HCT116 (cell line): ENCODE results near the gene PER2.

Experiments used
- CBX3 ChIP-seq: IDR thresholded peaks from 2 replicates; pipeline ENCODE4 v1.6.1; 2012; ENCODE audit warnings: low read depth
- CEBPB ChIP-seq: IDR thresholded peaks from 2 replicates; pipeline ENCODE4 v1.6.1; 2012; ENCODE audit warnings: low read depth
- EZH2 ChIP-seq: fragments of 200-600 bp; sonication (generic); IDR thresholded peaks from 2 replicates; pipeline ENCODE4 v1.6.1; 2017; ENCODE audit warnings: antibody characterized with exemption, mixed run types
- JUND ChIP-seq: IDR thresholded peaks from 2 replicates; pipeline ENCODE4 v1.6.1; 2012
- POLR2A ChIP-seq: IDR thresholded peaks from 2 replicates; pipeline ENCODE4 v1.7.0; 2011; ENCODE audit warnings: borderline replicate concordance; ENCODE audit not compliant: insufficient read depth, insufficient read length; ENCODE audit errors: extremely low read depth
- POLR2AphosphoS5 ChIP-seq: IDR thresholded peaks from 2 replicates; pipeline ENCODE4 v1.6.1; 2011; ENCODE audit warnings: mild to moderate bottlenecking, low read depth, low read length, moderate library complexity
- TF ChIP-seq, protein P1 (sequence below), 3 experiments: fragments of 200-600 bp in 1 of 3; sonication (generic) in 1 of 3; IDR thresholded peaks in 2 of 3; conservative IDR thresholded peaks in 1 of 3; 2 replicates each; pipeline ENCODE4 v1.5.1; 2012 to 2017; ENCODE audit warnings: low read depth in 2 of 3, low read length in 2 of 3, antibody characterized with exemption in 1 of 3, borderline replicate concordance in 1 of 3, control low read depth in 1 of 3, mild to moderate bottlenecking in 1 of 3, mixed read lengths in 1 of 3, mixed run types in 1 of 3, moderate library complexity in 1 of 3; ENCODE audit not compliant: insufficient read depth in 1 of 3

DNA sequence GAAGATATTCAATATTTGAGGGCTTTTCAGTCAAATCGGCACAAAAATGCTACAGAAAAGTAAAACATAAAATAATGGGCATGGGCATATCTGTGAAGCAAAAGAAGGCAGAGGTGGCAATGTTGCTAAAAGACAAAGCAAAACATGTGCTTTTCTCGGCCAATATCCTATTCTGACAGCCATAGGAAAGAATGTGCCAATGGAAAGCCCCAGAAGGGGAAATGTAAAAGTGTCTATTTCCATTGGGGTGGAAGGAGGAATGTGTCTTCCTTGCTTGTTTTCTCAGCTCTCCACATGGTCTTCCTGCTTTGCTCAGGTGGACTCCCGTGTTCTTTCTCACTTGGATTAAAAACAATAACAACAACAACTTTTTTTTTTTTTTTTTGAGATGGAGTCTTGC lies 13.7 kb upstream of the PER2 start:
- TF ChIP-seq, protein P1, sequence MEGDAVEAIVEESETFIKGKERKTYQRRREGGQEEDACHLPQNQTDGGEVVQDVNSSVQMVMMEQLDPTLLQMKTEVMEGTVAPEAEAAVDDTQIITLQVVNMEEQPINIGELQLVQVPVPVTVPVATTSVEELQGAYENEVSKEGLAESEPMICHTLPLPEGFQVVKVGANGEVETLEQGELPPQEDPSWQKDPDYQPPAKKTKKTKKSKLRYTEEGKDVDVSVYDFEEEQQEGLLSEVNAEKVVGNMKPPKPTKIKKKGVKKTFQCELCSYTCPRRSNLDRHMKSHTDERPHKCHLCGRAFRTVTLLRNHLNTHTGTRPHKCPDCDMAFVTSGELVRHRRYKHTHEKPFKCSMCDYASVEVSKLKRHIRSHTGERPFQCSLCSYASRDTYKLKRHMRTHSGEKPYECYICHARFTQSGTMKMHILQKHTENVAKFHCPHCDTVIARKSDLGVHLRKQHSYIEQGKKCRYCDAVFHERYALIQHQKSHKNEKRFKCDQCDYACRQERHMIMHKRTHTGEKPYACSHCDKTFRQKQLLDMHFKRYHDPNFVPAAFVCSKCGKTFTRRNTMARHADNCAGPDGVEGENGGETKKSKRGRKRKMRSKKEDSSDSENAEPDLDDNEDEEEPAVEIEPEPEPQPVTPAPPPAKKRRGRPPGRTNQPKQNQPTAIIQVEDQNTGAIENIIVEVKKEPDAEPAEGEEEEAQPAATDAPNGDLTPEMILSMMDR (IDR thresholded peaks at IDR 0.05 in 2 of 3, conservative IDR thresholded peaks at IDR 0.05 in 1 of 3; ENCODE audit: borderline replicate concordance in 1 of 3, insufficient read depth in 1 of 3, low read depth in 2 of 3, low read length in 2 of 3) = no peak
- TF ChIP-seq CBX3 (no peak), POLR2A (no peak), EZH2 (no peak), CEBPB (no peak), POLR2AphosphoS5 (no peak), JUND (no peak)
